SK-N-MC (cell line): ENCODE measurements around the gene NTSR1.

Experiments
- EZH2 ChIP-seq: fragments of 200-600 bp; sonication (generic); IDR thresholded peaks from one replicate; pipeline ENCODE4 v1.6.1; 2017; ENCODE audit warnings: antibody characterized with exemption
- POLR2AphosphoS5 ChIP-seq: IDR thresholded peaks from 2 replicates; pipeline ENCODE4 v1.6.1; 2012; ENCODE audit warnings: mild to moderate bottlenecking, low read depth, low read length, borderline replicate concordance

DNA sequence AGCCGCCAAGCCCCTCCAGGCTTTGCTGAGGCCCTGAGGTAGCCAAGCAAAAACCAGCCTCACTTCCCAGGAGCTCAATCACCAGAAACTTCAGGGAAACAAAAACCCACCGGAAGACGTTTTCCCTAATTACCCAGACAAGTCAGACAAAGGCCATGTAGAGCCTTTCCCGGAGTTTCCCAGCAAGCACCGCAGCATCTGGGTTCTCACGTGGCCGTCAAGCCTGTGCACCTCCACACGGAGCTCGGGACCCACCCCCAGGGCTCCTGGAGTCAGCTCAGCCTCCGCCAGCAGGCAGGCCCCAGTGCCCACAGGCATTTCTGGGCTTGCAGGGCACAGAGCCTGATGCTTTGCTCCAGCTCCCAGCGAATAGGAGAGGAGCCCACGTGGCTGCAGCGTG, 77.5 kb downstream of the NTSR1 start:
- no peak for TF ChIP-seq POLR2AphosphoS5
- no peak for TF ChIP-seq EZH2
